GM23338 (cell line): ENCODE results near the gene TIMM22. TPM values are rescaled to one million over a fixed set of nuclear protein-coding genes. Genes with fewer than 3 reads are reported as not detected.

Source experiments
- ATAC-seq: fragments of 200-7000 bp; cut with Tn5 transposase; 3 replicates; pipeline ENCODE4 v1.9.1; 2020
- DNase-seq: peaks from one replicate; pipeline ENCODE4 v3.0.0-alpha.2; 2015; ENCODE audit warnings: low spot score
- H2AFZ ChIP-seq: fragments of 200-600 bp; sonication (generic); 2 replicates; pipeline ENCODE4 v1.8.0; 2016; ENCODE audit warnings: antibody characterized with exemption, mild to moderate bottlenecking, moderate library complexity
- H3F3A ChIP-seq: fragments of 200-600 bp; sonication (generic); replicated peaks from 2 replicates; pipeline ENCODE4 v1.8.0; 2017; ENCODE audit warnings: antibody characterized with exemption, mixed run types, low read depth
- H3K27ac ChIP-seq: fragments of 200-600 bp; sonication (generic); 2 replicates; pipeline ENCODE4 v1.6.1; 2016; ENCODE audit warnings: low read depth
- H3K27me3 ChIP-seq: fragments of 200-600 bp; sonication (generic); 2 replicates; pipeline ENCODE4 v1.8.0; 2016; ENCODE audit warnings: mild to moderate bottlenecking, mixed run types, moderate library complexity; ENCODE audit not compliant: insufficient read depth
- H3K36me3 ChIP-seq: fragments of 200-600 bp; sonication (generic); 2 replicates; pipeline ENCODE4 v1.8.0; 2016; ENCODE audit warnings: mild to moderate bottlenecking; ENCODE audit not compliant: insufficient read depth
- H3K4me1 ChIP-seq: fragments of 200-600 bp; sonication (generic); 2 replicates; pipeline ENCODE4 v1.8.0; 2016; ENCODE audit warnings: mild to moderate bottlenecking, moderate library complexity; ENCODE audit not compliant: insufficient read depth
- H3K4me2 ChIP-seq: fragments of 200-600 bp; sonication (generic); 2 replicates; pipeline ENCODE4 v1.7.1; 2017; ENCODE audit warnings: mixed run types
- H3K4me3 ChIP-seq: fragments of 200-600 bp; sonication (generic); 2 replicates; pipeline ENCODE4 v1.6.1; 2016; ENCODE audit warnings: mixed run types
- H3K79me2 ChIP-seq: fragments of 200-600 bp; sonication (generic); replicated peaks from 2 replicates; pipeline ENCODE4 v1.8.0; 2017; ENCODE audit warnings: mild to moderate bottlenecking; ENCODE audit not compliant: insufficient read depth
- H3K9me2 ChIP-seq: fragments of 200-600 bp; sonication (generic); 2 replicates; pipeline ENCODE4 v1.8.0; 2017; ENCODE audit not compliant: insufficient read depth
- H4K20me1 ChIP-seq: fragments of 200-600 bp; sonication (generic); replicated peaks from 2 replicates; pipeline ENCODE4 v1.8.0; 2017; ENCODE audit warnings: mild to moderate bottlenecking; ENCODE audit not compliant: insufficient read depth
- H3K27ac Mint-ChIP-seq: 2 replicates; pipeline ENCODE4 v1.8.0; 2020; ENCODE audit warnings: inconsistent platforms, mild to moderate bottlenecking, moderate library complexity, mixed read lengths
- H3K27me3 Mint-ChIP-seq: 3 replicates; pipeline ENCODE4 v1.8.0; 2022; ENCODE audit warnings: low read depth, mild to moderate bottlenecking, moderate library complexity, mixed read lengths, inconsistent platforms; ENCODE audit not compliant: insufficient read depth, poor library complexity
- H3K36me3 Mint-ChIP-seq: 3 replicates; pipeline ENCODE4 v1.8.0; 2021; ENCODE audit warnings: low read depth, mild to moderate bottlenecking, inconsistent platforms, moderate library complexity, mixed read lengths
- H3K4me1 Mint-ChIP-seq: 3 replicates; pipeline ENCODE4 v1.8.0; 2020; ENCODE audit warnings: mild to moderate bottlenecking, inconsistent platforms, mixed read lengths
- H3K4me3 Mint-ChIP-seq: 3 replicates; pipeline ENCODE4 v1.8.0; 2021; ENCODE audit warnings: moderate library complexity, mild to moderate bottlenecking, inconsistent platforms, mixed read lengths
- H3K9me3 Mint-ChIP-seq: 3 replicates; pipeline ENCODE4 v1.8.0; 2020; ENCODE audit warnings: moderate library complexity, mild to moderate bottlenecking, inconsistent platforms, mixed read lengths
- CREB1 ChIP-seq: fragments of 250-450 bp; sonication (Bioruptor Pico); IDR thresholded peaks from 2 replicates; pipeline ENCODE4 v1.5.0; 2020; ENCODE audit warnings: low read depth, mild to moderate bottlenecking, moderate library complexity
- EZH2 ChIP-seq: fragments of 200-600 bp; sonication (generic); IDR thresholded peaks from one replicate; pipeline ENCODE4 v1.8.0; 2017; ENCODE audit warnings: antibody characterized with exemption, mild to moderate bottlenecking, low read depth; ENCODE audit not compliant: unreplicated experiment
- JUNB ChIP-seq: IDR thresholded peaks from one replicate; pipeline ENCODE4 v1.6.1; 2016; ENCODE audit warnings: antibody characterized with exemption; ENCODE audit not compliant: unreplicated experiment
- NANOG ChIP-seq: IDR thresholded peaks from 2 replicates; pipeline ENCODE4 v1.6.1; 2016; ENCODE audit warnings: antibody characterized with exemption, borderline replicate concordance
- POLR2AphosphoS5 ChIP-seq: IDR thresholded peaks from 2 replicates; pipeline ENCODE4 v1.6.1; 2016; ENCODE audit warnings: antibody characterized with exemption, low read depth
- STAT1 ChIP-seq: IDR thresholded peaks from one replicate; pipeline ENCODE4 v1.6.1; 2016; ENCODE audit warnings: antibody characterized with exemption; ENCODE audit not compliant: unreplicated experiment
- ZNF331 ChIP-seq: fragments of 250-450 bp; sonication (Bioruptor Pico); IDR thresholded peaks from 2 replicates; pipeline ENCODE4 v1.5.0; 2020; ENCODE audit warnings: low read depth, mild to moderate bottlenecking, moderate library complexity
- ZNF462 ChIP-seq: fragments of 250-450 bp; sonication (Bioruptor Pico); IDR thresholded peaks from 2 replicates; pipeline ENCODE4 v1.5.0; 2020; ENCODE audit warnings: mild to moderate bottlenecking, moderate library complexity
- polyA plus RNA-seq: library from polyadenylated mRNA; unstranded; fragments of >200 nt; fragmentation: Nextera tagmentation; extraction: Ambion mirVana; gene quantifications from 2 replicates; pipeline ENCODE4 v1.2.1, GENCODE V29; 2016
- total RNA-seq: library from RNA; depleted of rRNA; stranded (reverse); fragments of >200 nt; shearing (Covaris generic); gene quantifications from 2 replicates; pipeline ENCODE4 v1.2.3, GENCODE V29; 2014
- TF ChIP-seq, protein P1 (sequence below): IDR thresholded peaks from 2 replicates; pipeline ENCODE4 v1.6.1; 2016; ENCODE audit warnings: antibody characterized with exemption

The TIMM22 gene
- total and polyA plus RNA-seq, 2 experiments from 2014 or later = 21.9 to 24.4 TPM

- Mint-ChIP-seq H3K36me3 (0 out of 3 replicates have a peak, but pooled peaks cover 3% of the 10 kb centered on the region), H3K4me1 (peaks cover 14% of the 10 kb centered on the region; the same call in 2 of the 3 replicates), H3K27ac (no peak overlapping the region), H3K9me3 (peaks cover 3% of the 10 kb centered on the region; the same call in 2 of the 3 replicates), H3K27me3 (peaks cover 10% of the 10 kb centered on the region), H3K4me3 (no peak overlapping the region)
- H3K4me3 ChIP-seq = no peak overlapping the region
- H3K4me2 ChIP-seq = no peak overlapping the region
- no peaks in the 10 kb centered on the region; the same call in 1 of the 2 replicates for H3K27me3 ChIP-seq
- no peaks in the 10 kb centered on the region for H3F3A ChIP-seq
- no peak overlapping the region for H3K27ac ChIP-seq
- H4K20me1 ChIP-seq = no peaks in the 10 kb centered on the region
- H3K36me3 ChIP-seq = no peaks in the 10 kb centered on the region
- no peaks in the 10 kb centered on the region for H3K9me2 ChIP-seq
- no peak overlapping the region for H2AFZ ChIP-seq
- DNase-seq (no peak), ATAC-seq (no peak)
- H3K4me1 ChIP-seq = no peaks in the 10 kb centered on the region
- no peaks in the 10 kb centered on the region for H3K79me2 ChIP-seq
- TF ChIP-seq STAT1 (no peak), CREB1 (no peak), EZH2 (no peak), JUNB (no peak), NANOG (no peak), POLR2AphosphoS5 (no peak), ZNF462 (CRISPR knock-in tag) (no peak), ZNF331 (no peak)
- TF ChIP-seq, protein P1, sequence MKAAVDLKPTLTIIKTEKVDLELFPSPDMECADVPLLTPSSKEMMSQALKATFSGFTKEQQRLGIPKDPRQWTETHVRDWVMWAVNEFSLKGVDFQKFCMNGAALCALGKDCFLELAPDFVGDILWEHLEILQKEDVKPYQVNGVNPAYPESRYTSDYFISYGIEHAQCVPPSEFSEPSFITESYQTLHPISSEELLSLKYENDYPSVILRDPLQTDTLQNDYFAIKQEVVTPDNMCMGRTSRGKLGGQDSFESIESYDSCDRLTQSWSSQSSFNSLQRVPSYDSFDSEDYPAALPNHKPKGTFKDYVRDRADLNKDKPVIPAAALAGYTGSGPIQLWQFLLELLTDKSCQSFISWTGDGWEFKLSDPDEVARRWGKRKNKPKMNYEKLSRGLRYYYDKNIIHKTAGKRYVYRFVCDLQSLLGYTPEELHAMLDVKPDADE = no peak
These were observed 38.7 kb downstream of the TIMM22 start for GRCh38 chr17:1035546-1036170.
